Mammary epithelial cell (primary cell): ENCODE results near the gene PARVA.

ENCODE experiments used
- CTCF ChIP-seq, 2 donors: IDR thresholded peaks in 1 of 2; conservative IDR thresholded peaks in 1 of 2; 2 replicates each; pipeline ENCODE4 v1.5.1; 2011 to 2012; ENCODE audit warnings: inconsistent platforms in 2 of 2, low read length in 2 of 2, mild to moderate bottlenecking in 2 of 2, control low read depth in 1 of 2, low read depth in 1 of 2; ENCODE audit not compliant: insufficient read depth in 1 of 2; ENCODE audit errors: extremely low read depth in 1 of 2
- EZH2 ChIP-seq: IDR thresholded peaks from 2 replicates; pipeline ENCODE4 v1.6.1; 2012; ENCODE audit warnings: low read length, inconsistent platforms, borderline replicate concordance

GRCh38 chr11:12438291-12438690 is 60.9 kb downstream of the PARVA start:
- no peak for TF ChIP-seq CTCF (conservative IDR thresholded peaks at IDR 0.05 in 1 of 2, IDR thresholded peaks at IDR 0.05 in 1 of 2; ENCODE audit: extremely low read depth in 1 of 2, insufficient read depth in 1 of 2, low read depth in 1 of 2, low read length in 2 of 2)
- TF ChIP-seq EZH2 = no peak
